Upper lobe of left lung (tissue), 6 donors: ENCODE results near the gene NAT16. TPM values are rescaled to one million over a fixed set of nuclear protein-coding genes. Genes with fewer than 3 reads are reported as not detected.
"Not testable (repeated sequence)": the region's sequence is repeated elsewhere in the genome, so short reads cannot be mapped to it uniquely, and the experiment has no call there.

Experiments used
- ATAC-seq, 2 donors: fragments of 200-7000 bp; cut with Tn5 transposase; one replicate each; pipeline ENCODE4 v1.9.1; 2022; ENCODE audit warnings: mild to moderate bottlenecking in 2 of 2, moderate library complexity in 2 of 2; ENCODE audit not compliant: low FRiP score in 2 of 2
- DNase-seq, 2 donors: peaks; one replicate each; pipeline ENCODE4 v3.0.0-alpha.2; 2019 to 2020
- H3K27ac ChIP-seq, 4 donors: fragments of 200-600 bp; sonication (generic); one replicate each; pipeline ENCODE4 v1.5.1; 2016 to 2019
- H3K27me3 ChIP-seq, 4 donors: fragments of 200-600 bp; sonication (generic); one replicate each; pipeline ENCODE4 v1.5.1; 2017 to 2019
- H3K36me3 ChIP-seq, 4 donors: fragments of 200-600 bp; sonication (generic); one replicate each; pipeline ENCODE4 v1.5.1; 2016 to 2019
- H3K4me1 ChIP-seq, 4 donors: fragments of 200-600 bp; sonication (generic); one replicate each; pipeline ENCODE4 v1.5.1; 2018 to 2019
- H3K4me3 ChIP-seq, 4 donors: fragments of 200-600 bp; sonication (generic); one replicate each; pipeline ENCODE4 v1.5.1; 2017 to 2019; ENCODE audit warnings: mild to moderate bottlenecking in 2 of 4, moderate library complexity in 1 of 4
- H3K9me3 ChIP-seq, 4 donors: fragments of 200-600 bp; sonication (generic); one replicate each; pipeline ENCODE4 v1.5.1; 2018 to 2019
- EP300 ChIP-seq, 4 donors: sonication (generic); formaldehyde crosslinking; IDR thresholded peaks; one replicate each; pipeline ENCODE4 v1.5.1; 2017; ENCODE audit warnings: antibody characterized with exemption in 4 of 4, control low read depth in 2 of 4
- POLR2A ChIP-seq, 4 donors: fragments of 450-650 bp; IDR thresholded peaks; one replicate each; pipeline ENCODE4 v1.5.1; 2016 to 2017; ENCODE audit warnings: antibody characterized with exemption in 4 of 4, mild to moderate bottlenecking in 2 of 4
- POLR2AphosphoS5 ChIP-seq, 2 donors: sonication (generic); formaldehyde crosslinking; IDR thresholded peaks; one replicate each; pipeline ENCODE4 v1.5.1; 2017; ENCODE audit warnings: antibody characterized with exemption in 2 of 2
- WGBS, 2 donors: methylation state at CpG; one replicate each; pipeline ENCODE4 v1.1.5; 2017 to 2018; 5-methylcytosine and 5-hydroxymethylcytosine counted together
- small RNA-seq, 4 donors: library from RNA; depleted of rRNA; stranded (forward); fragments of <200 nt; gene quantifications; one replicate each; pipeline ENCODE3, GENCODE V24; 2016
- total RNA-seq, 6 donors: library from RNA; depleted of rRNA in 4 of 6; stranded (reverse); fragments of >200 nt in 4 of 6; gene quantifications; one replicate each; pipeline versions ENCODE4 v1.1.0 to v1.2.1, GENCODE V29; 2016 to 2021
- TF ChIP-seq, protein P1 (sequence below), 6 experiments: fragments of 450-650 bp in 4 of 6; fragments of 200-600 bp in 2 of 6; sonication (generic) in 2 of 6; IDR thresholded peaks; one replicate each; pipeline ENCODE4 v1.5.1; 2016 to 2019; ENCODE audit warnings: antibody characterized with exemption in 6 of 6
- donor health status: DM: no; HTN: no; CAD: no; lungs with moderate emphysema.
- donor health status: DM: no; HTN: yes; CAD: no; lungs with severe emphysema.

Gene NAT16
- total RNA-seq, 6 donors from 2014 or later, result not detected

DNA sequence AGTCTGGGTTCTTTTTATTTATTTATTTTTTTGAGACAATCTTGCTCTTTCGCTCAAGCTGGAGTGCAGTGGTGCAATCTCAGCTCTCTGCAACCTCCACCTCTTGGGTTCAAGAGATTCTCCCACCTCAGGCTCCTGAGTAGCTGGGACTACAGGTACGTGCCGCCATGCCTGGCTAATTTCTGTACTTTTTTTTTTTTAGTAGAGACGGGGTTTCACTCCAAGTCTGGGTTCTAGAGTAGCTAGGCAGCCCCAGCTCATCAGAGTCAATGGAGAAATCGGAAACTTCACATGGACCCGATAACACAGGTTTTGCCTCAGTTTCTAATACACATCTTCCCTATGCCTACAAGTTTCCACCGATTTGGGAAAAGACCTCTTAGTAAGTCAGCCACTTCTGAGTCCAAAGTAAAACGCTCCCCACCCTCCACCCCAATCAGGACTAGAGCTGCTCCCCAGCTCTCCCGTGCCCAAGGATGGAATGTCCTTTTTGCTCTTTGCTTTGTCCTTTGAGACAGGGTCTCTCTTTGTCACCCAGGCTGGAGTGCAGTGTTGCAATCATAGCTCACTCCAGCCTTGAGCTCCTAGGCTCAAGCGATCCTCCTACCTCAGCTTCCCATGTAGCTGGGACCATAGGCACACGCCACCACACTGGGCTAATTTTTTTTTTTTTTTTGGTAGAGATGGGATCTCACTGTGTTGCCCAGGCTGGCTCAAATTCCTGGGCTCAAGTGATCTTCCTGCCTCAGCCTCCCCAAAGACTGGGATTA, 57.0 kb downstream of the NAT16 start:
- Histone ChIP-seq H3K36me3 (no peaks in the 10 kb centered on the region), H3K27ac (peak overlapping the region; percentile 83 to 89 (median 86)), H3K27me3 (no peaks in the 10 kb centered on the region), H3K4me1 (peaks cover 43 to 73% (median 55%) of the 10 kb centered on the region in 4 donors), H3K9me3 (no peaks in the 10 kb centered on the region), H3K4me3 (no peak overlapping the region)
- DNase-seq (no peak), ATAC-seq (no peak)
- TF ChIP-seq, protein P1, sequence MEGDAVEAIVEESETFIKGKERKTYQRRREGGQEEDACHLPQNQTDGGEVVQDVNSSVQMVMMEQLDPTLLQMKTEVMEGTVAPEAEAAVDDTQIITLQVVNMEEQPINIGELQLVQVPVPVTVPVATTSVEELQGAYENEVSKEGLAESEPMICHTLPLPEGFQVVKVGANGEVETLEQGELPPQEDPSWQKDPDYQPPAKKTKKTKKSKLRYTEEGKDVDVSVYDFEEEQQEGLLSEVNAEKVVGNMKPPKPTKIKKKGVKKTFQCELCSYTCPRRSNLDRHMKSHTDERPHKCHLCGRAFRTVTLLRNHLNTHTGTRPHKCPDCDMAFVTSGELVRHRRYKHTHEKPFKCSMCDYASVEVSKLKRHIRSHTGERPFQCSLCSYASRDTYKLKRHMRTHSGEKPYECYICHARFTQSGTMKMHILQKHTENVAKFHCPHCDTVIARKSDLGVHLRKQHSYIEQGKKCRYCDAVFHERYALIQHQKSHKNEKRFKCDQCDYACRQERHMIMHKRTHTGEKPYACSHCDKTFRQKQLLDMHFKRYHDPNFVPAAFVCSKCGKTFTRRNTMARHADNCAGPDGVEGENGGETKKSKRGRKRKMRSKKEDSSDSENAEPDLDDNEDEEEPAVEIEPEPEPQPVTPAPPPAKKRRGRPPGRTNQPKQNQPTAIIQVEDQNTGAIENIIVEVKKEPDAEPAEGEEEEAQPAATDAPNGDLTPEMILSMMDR (IDR thresholded peaks at IDR 0.05), result no peak
- no peak for TF ChIP-seq POLR2AphosphoS5 (IDR thresholded peaks at IDR 0.05)
- no peak for TF ChIP-seq POLR2A (IDR thresholded peaks at IDR 0.05)
- no peak for TF ChIP-seq EP300 (IDR thresholded peaks at IDR 0.05)
- 87 to 90% methylated on average over 11 of the region's 11 CpGs for WGBS, 2 donors

DNA sequence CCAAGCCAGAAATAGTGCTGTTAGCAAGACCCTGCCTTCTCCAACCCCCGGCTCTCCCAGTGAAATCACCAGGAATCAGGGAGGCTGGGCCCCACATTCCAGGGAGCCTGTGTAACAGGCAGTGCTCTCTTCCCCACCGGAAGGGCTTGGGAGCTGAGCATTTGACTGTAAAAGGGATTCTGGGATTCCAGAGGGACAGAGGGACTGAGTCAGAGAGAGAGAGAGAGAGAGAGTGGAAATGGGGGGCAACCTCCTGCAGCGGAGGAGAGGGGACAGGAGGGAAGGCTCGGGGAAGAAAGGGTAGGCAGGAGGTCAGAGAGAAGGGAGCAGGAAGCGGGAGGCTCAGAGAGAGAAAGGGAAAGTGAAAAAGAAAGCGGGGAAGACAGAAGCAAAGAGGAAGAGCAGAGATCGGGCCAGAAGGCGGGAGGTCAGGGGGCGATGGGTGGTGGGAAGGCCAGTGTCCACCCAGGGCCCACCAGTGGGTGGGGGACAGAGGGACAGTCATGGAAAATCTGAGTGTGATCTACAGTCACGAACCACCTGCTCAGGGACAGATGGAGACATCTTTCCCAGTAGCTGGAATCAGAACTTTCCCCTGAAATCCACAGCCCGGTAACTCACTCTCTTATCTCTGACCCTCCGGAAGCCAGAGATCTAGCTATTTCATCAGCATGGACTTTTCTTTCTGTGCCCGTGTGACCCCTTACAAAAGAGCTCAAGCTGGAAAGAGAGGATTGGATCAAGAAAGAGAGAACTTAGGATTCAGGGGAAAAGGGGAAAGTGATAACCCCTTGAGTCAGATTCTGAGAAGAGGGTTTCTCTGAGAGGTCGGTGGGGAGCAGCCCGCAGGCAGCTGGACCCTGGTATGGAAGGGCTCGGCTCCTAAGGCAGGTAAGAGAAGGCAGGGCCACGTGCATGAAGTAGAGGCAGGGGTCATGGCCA, 57.8 kb downstream of the NAT16 start:
- 27 to 30% methylated on average over 17 of the region's 17 CpGs for WGBS, 2 donors
- peaks cover 43 to 72% (median 59%) of the 10 kb centered on the region in 4 donors for H3K4me1 ChIP-seq

DNA sequence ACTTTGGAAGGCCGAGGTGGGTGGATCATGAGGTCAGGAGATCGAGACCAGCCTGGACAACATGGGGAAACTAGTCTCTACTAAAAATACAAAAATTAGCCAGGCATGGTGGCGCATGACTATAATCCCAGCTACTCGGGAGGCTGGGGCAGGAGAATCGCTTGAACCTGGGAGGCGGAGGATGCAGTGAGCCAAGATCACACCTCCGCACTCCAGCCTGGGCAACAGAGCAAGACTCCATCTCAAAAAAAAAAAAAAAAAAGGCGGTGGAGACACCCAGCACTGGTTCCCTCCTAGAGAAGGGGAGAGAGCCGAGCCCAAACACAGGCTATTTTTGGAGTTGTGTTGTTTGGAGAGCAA, 58.5 kb downstream of the NAT16 start:
- peak overlapping the region in 2 of 4 donors; percentile 31 to 41 for H3K4me3 ChIP-seq
- peaks cover 42 to 67% (median 59%) of the 10 kb centered on the region in 4 donors for H3K4me1 ChIP-seq
- not testable (repeated sequence) for ATAC-seq

More for the DNA sequence above, 57.8 kb downstream of the NAT16 start:
- H3K27ac ChIP-seq, result peak overlapping the region; percentile 83 to 89 (median 86)
- H3K4me3 ChIP-seq, result peak overlapping the region in 3 of 4 donors; percentile 5 to 41 (median 31)
- DNase-seq (peak in 1 of 2 donors; percentile 41), ATAC-seq (peak; percentile 70 to 82)
- H3K9me3 ChIP-seq, result no peaks in the 10 kb centered on the region
- H3K36me3 ChIP-seq, result no peaks in the 10 kb centered on the region
- H3K27me3 ChIP-seq, result no peaks in the 10 kb centered on the region
- TF ChIP-seq EP300 (IDR thresholded peaks at IDR 0.05) (peak in 1 of 4 donors; percentile 21), POLR2AphosphoS5 (IDR thresholded peaks at IDR 0.05) (peak; percentile 51 to 62)
- TF ChIP-seq, protein P1 (IDR thresholded peaks at IDR 0.05), result no peak

More for the DNA sequence above, 58.5 kb downstream of the NAT16 start:
- 58 to 70% methylated on average over 9 of the region's 9 CpGs for WGBS, 2 donors
- not testable (repeated sequence) for H3K27me3 ChIP-seq, DNase-seq, H3K36me3 ChIP-seq, H3K9me3 ChIP-seq
- H3K27ac ChIP-seq, result peak overlapping the region; percentile 83 to 89 (median 86)

Small RNA genes within 50 kb of the gene (small RNA-seq; reads per million reads assigned to genes)
- gene MIR4653, result 0 reads per million in 4 donors

Other genes starting within 250 kb of the NAT16 start
- gene MUC3A, start 230.8 kb downstream of the NAT16 start, total RNA-seq, result 1 to 10 TPM in 3 of 6 donors, under 1 TPM in 3; 0.30 to 3.1 (median 0.94) TPM
- 1 to 10 TPM in 2 of 6 donors, under 1 TPM in 1, not detected in 3; 0.69 to 2.1 (median 1.8) TPM for gene MUC12, start 210.7 kb downstream of the NAT16 start, total RNA-seq
- gene MUC17, start 160.2 kb downstream of the NAT16 start, total RNA-seq, result not detected
- gene TRIM56, start 94.8 kb downstream of the NAT16 start, total RNA-seq, result 10 to 100 TPM; 25.4 to 66.1 (median 51.3) TPM
- gene SERPINE1, start 53.2 kb downstream of the NAT16 start, total RNA-seq, result 100 to 1,000 TPM in 1 of 6 donors, 10 to 100 TPM in 4, 1 to 10 TPM in 1; 8.4 to 125 (median 24.0) TPM
- gene AP1S1, start 25.8 kb downstream of the NAT16 start, total RNA-seq, result 10 to 100 TPM; 17.1 to 41.9 (median 33.8) TPM
- gene VGF, start 14.7 kb downstream of the NAT16 start, total RNA-seq, result under 1 TPM in 2 of 6 donors, not detected in 4; 0.24 to 0.33 TPM
- not detected for gene MOGAT3, start 20.7 kb upstream of the NAT16 start, total RNA-seq
- gene PLOD3, start 37.3 kb upstream of the NAT16 start, total RNA-seq, result 100 to 1,000 TPM in 1 of 6 donors, 10 to 100 TPM in 5; 38.2 to 104 (median 66.2) TPM
- 10 to 100 TPM; 46.1 to 74.3 (median 68.5) TPM for gene ZNHIT1, start 37.9 kb upstream of the NAT16 start, total RNA-seq
- gene CLDN15, start 57.5 kb upstream of the NAT16 start, total RNA-seq, result 10 to 100 TPM in 3 of 6 donors, 1 to 10 TPM in 3; 6.0 to 31.4 (median 8.8) TPM
- 100 to 1,000 TPM; 167 to 276 (median 221) TPM for gene FIS1, start 64.8 kb upstream of the NAT16 start, total RNA-seq
- 10 to 100 TPM in 4 of 6 donors, 1 to 10 TPM in 2; 7.3 to 30.5 (median 17.3) TPM for gene IFT22, start 141.5 kb upstream of the NAT16 start, total RNA-seq
- 1 to 10 TPM in 1 of 6 donors, under 1 TPM in 3, not detected in 2; 0.20 to 1.0 (median 0.30) TPM for gene COL26A1, start 182.6 kb upstream of the NAT16 start, total RNA-seq